GM19324 (cell line): ENCODE results near the gene SYTL5.
"Not testable (repeated sequence)": the region's sequence is repeated elsewhere in the genome, so short reads cannot be mapped to it uniquely, and the experiment has no call there.

Experiments used
- ATAC-seq: cut with Tn5 transposase; IDR thresholded peaks from one replicate; pipeline ENCODE4 v1.9.1; 2021; ENCODE audit warnings: mild to moderate bottlenecking, moderate library complexity; ENCODE audit not compliant: unreplicated experiment, low FRiP score

Gene SYTL5

GRCh38 chrX:38006291-38006690 lies at the start of gene SYTL5:
TSS of gene SYTL5 (plus strand) at chrX:38006553. CDS start at chrX:38033890, 27,337 bp downstream.
- ATAC-seq = no peak

- no peak for ATAC-seq
Measured at GRCh38 chrX:37958525-37959211, 47.7 kb upstream of the SYTL5 start.

- ATAC-seq = no peak
Measured at GRCh38 chrX:37959212-37960021, 46.9 kb upstream of the SYTL5 start.

GRCh38 chrX:37961118-37961517 lies 45.2 kb upstream of the SYTL5 start:
- ATAC-seq = no peak

GRCh38 chrX:37967714-37968113 lies 38.6 kb upstream of the SYTL5 start:
- ATAC-seq = no peak

GRCh38 chrX:37975421-37975820 lies 30.9 kb upstream of the SYTL5 start:
- ATAC-seq = no peak

- no peak for ATAC-seq
Measured at GRCh38 chrX:37976153-37976552, 30.2 kb upstream of the SYTL5 start.

- ATAC-seq = no peak
Measured at GRCh38 chrX:37984880-37985279, 21.5 kb upstream of the SYTL5 start.

- no peak for ATAC-seq
Measured at GRCh38 chrX:37986893-37987292, 19.5 kb upstream of the SYTL5 start.

GRCh38 chrX:37989304-37989703 lies 17.0 kb upstream of the SYTL5 start:
- ATAC-seq = no peak

- not testable (repeated sequence) for ATAC-seq
Measured at GRCh38 chrX:37991303-37991702, 15.1 kb upstream of the SYTL5 start.

- no peak for ATAC-seq
Measured at GRCh38 chrX:37993176-37993575, 13.2 kb upstream of the SYTL5 start.

- ATAC-seq = no peak
Measured at GRCh38 chrX:37993837-37994619, 12.3 kb upstream of the SYTL5 start.

GRCh38 chrX:37995428-37995827 lies 10.9 kb upstream of the SYTL5 start:
- no peak for ATAC-seq

GRCh38 chrX:37997096-37997495 lies 9.3 kb upstream of the SYTL5 start:
- ATAC-seq = no peak

GRCh38 chrX:37998586-37999262 lies 7.6 kb upstream of the SYTL5 start:
- no peak for ATAC-seq

GRCh38 chrX:38000706-38001105 lies 5.6 kb upstream of the SYTL5 start:
- ATAC-seq = no peak

GRCh38 chrX:38004046-38004445 lies 2.3 kb upstream of the SYTL5 start:
- ATAC-seq = no peak

- ATAC-seq = no peak
Measured at GRCh38 chrX:38006778-38007177, 425 bp downstream of the SYTL5 start.

GRCh38 chrX:38008658-38009057 lies 2.3 kb downstream of the SYTL5 start:
- ATAC-seq = no peak

GRCh38 chrX:38009641-38010040 lies 3.3 kb downstream of the SYTL5 start:
- no peak for ATAC-seq
